Measurements from ENCODE around the gene PLEKHA5. TPM values are rescaled to one million over a fixed set of nuclear protein-coding genes. Genes with fewer than 3 reads are reported as not detected.

Gene PLEKHA5

Small RNA genes within 50 kb of the gene (small RNA-seq; reads per million reads assigned to genes)
- gene AC091805.2 (ENCODE audit: low read depth): not detected
- gene RN7SL67P (ENCODE audit: low read depth): not detected

All from mesenchymal stem cell (in vitro differentiated cells and primary cell).